ENCODE data around the gene TRMT10C. TPM values are rescaled to one million over a fixed set of nuclear protein-coding genes. Genes with fewer than 3 reads are reported as not detected.
"Not testable (repeated sequence)": the region's sequence is repeated elsewhere in the genome, so short reads cannot be mapped to it uniquely, and the experiment has no call there.

TRMT10C gene
- 10 to 100 TPM; 27.3 to 38.8 (median 34.1) TPM for polyA plus RNA-seq (ENCODE audit: insufficient read length in 4 of 4)

DNA sequence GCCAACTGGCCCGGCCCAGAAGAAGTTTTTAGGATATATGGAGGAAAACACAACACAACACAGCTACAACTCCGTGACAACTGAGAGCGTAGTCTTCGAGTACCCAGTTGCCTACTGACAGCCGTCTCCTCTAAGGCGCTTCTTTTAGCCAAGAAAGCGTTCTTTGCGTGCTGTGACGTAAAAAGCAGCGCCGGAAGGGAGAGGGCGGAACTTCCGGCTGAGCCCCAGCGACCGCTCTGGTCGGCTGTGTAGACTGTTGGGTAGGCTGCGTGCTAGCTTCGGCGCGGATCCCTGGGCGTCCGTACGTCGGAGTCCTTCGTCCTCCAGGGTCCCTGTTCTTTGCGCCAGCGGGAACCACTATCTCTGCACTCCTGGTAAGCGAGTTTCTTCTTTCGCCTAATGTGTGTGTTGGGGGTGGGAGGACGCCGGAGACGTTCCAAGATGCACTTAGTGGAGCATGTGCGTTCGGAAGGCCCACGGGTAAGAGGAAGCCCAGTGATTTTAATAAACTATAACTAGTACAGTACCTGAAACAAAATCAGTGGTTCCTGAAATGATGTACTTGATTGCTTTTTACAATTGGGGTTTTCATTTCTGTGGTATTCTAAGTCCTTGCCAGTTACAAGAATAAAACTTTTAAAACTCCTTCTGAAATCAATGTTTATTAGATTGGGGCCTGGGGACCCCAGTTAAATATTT lies at the start of gene TRMT10C:
TSS of gene TRMT10C (plus strand) at position 239 of the 699 bp plus-strand sequence. CDS start 2,914 bp downstream, outside the sequence.
- DNase-seq (ENCODE audit: low read depth in 4 of 4, low spot score in 2 of 4), result peak; percentile 83 to 92 (median 90)

DNA sequence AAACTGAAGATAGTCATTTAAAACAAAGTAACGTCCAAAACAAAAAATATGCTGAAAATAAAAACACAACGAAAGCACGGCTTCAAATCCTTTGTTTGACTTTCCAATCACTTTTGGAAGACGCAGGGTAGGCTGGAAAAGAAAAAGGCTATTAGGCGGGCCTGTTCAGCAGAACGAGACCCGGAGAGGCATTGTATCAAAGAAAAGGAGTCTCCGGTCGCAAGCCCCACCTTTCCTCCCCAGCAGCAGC lies 49.3 kb upstream of the TRMT10C start:
- peak in 3 of 4 donors; percentile 50 to 84 (median 63) for DNase-seq (ENCODE audit: low read depth in 4 of 4, low spot score in 2 of 4)

DNA sequence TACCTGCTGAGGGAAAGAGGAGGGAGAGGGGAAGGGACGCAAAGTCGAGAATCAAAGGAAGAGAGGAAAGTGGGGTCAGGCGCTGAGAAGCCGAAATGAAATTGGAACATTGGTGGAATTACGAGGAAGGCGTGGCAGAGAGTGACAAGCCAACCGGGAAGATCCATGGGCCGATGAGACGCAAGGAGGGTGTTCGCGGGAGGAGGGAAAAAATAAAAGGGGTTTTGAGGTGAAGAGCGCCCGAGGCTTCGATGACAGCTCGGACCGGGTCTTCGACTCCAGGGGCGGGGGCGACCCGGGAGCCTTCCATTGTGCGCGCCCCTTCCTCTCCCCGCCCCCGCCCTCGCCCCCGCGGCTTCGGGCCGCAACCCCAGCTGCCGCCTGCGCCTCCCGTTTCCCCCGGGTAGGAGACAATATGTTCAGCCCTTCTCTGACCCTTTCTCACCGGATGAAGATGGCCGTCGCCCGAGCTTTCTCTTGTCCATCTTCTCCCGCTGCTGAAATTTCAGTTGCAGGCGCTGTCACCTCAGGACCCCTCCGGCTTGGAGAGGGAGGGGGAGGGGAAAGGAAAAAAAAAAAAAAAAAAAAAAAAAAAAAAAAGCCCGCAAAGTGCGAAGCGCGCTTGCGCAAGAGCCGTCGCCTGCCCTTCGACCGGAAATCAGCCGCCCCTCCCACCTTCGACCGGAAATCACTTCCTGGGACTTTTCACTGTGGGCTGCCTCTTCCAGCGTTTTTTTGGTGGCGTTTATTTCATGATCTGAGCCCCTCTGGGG lies 48.8 kb upstream of the TRMT10C start, which contains the start of gene SENP7:
TSS of gene SENP7 (minus strand) at position 567 of the 773 bp plus-strand sequence. CDS start at position 485, 82 bp downstream.
- peak; percentile 79 to 92 (median 84) for DNase-seq (ENCODE audit: low read depth in 4 of 4, low spot score in 2 of 4)

DNA sequence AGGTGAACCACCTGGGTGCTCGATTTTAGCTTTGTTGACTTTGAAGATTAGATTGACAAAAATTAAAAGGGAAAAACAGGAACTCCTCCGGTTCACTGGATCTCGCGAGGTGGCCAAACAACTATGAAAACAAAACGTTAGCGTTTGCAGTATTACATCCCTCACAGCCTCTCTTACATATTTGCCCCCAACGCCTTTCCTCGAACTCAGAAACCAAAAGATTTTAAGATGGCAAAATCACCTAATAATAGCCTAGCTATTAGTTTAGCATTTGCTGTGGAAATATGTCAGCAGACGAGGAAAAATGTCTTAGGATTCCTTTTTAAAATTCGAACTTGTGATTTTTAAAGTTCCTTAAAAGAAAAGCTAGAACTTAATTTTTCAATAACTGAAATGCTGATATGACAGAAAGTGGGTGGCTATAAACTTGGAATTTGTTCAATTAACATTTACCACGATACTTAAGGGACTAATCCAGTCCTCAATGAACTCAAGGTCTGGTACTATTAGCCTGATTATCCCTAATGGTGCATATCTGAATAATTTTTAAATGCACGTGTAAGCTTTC lies 48.2 kb upstream of the TRMT10C start:
- DNase-seq (ENCODE audit: low read depth in 4 of 4, low spot score in 2 of 4), result no peak

GRCh38 chr3:101518421-101518871 lies 43.2 kb upstream of the TRMT10C start:
- no peak for DNase-seq (ENCODE audit: low read depth in 4 of 4, low spot score in 2 of 4)

- DNase-seq (ENCODE audit: low read depth in 4 of 4, low spot score in 2 of 4), result no peak
Measured at GRCh38 chr3:101519685-101520365, 41.8 kb upstream of the TRMT10C start.

DNA sequence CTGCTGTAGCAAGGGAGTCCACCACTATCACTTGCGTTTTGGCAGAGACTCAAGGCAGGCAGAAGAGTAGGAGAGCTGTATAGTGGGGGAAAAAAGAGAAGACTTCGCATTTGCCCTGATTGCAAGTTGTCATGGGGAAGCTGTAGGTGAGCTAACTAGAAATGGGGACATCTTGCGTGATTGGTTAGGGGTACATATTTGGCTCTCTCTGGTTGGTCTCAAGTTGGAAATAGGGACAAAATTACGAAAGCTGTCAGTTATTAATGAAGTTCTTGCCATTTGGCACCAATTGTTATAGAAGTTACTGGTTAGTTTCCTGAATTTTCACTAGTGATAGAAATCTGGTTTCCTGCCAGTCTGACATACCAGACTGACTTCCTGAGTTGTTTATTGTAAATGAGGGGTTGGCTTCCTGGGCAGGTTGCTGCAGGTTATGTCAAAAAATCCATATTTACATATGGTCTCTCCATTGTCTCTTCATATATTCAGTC lies 40.4 kb upstream of the TRMT10C start:
- DNase-seq (ENCODE audit: low read depth in 4 of 4, low spot score in 2 of 4), result no peak

GRCh38 chr3:101527441-101527840 lies 34.2 kb upstream of the TRMT10C start:
- DNase-seq (ENCODE audit: low read depth in 4 of 4, low spot score in 2 of 4), result no peak

GRCh38 chr3:101527906-101528305 lies 33.8 kb upstream of the TRMT10C start:
- no peak for DNase-seq (ENCODE audit: low read depth in 4 of 4, low spot score in 2 of 4)

DNA sequence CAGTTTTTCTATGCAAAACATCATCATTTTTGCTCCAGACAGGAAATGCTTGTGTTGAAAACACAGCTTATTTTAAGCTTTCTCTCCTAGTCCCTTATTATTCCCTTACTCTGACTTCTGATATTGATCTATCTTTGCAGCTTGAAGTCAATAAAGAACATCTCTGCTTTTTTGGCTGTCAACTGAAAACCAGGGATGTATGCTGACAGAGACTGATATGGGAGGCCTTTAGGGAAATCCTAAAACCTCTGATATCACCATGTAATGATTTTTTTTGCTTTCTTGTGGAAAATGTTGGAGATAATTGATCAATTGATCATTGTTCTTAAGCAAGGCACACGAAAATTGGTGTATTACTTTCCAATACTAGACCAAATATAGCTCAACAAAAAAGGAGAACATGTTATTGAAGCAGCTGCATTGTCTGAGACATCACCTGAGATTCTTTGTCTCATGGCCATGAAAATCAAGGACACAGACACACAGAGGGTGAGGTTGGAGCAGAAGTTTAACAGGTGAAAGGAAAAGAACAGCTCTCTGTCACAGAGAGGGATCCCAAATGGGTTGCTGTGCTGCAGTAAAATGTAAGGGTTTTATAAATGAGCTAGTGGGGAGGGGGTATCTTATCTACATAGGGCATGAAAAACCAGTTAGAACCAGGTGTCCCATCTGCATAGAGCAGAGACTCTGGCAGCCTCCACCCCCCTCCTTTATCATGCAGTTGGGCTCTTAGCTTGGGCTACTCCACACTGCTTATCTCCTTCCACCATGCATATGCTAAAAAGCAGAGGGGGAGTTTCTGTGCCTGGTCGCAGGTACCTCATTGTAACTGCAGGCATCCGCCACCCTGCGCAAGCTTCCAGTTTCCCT lies 31.6 kb upstream of the TRMT10C start:
- no peak for DNase-seq (ENCODE audit: low read depth in 4 of 4, low spot score in 2 of 4)

- no peak for DNase-seq (ENCODE audit: low read depth in 4 of 4, low spot score in 2 of 4)
Measured at GRCh38 chr3:101530686-101531047, 31.0 kb upstream of the TRMT10C start.

DNA sequence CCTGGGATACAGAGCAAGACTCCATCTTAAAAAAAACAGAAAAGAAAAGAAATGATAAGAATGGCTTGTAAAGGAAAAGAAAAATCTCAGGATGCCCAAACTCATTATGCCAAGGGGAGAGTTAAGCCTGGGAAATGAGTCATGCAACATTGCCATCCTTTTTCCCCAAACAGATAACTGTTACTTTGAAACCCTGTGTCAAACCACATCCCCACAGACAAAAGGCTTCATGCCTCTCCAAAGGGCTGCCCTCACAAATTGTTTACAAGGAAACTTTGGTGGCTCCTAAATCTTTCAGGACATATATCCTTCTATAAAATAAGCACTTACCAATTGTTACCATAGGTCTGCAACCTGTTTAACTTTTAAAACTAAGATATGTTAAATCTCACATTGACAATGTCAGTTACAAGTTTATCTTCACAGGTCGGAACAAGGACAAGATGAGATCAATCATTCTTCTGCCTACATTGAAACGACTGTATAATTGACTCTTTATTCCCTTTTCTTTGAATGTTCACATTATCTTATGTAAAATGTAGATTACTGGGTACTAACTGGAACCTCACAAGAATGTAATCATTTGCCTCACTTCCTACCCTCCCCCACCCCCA lies 30.1 kb upstream of the TRMT10C start:
- DNase-seq (ENCODE audit: low read depth in 4 of 4, low spot score in 2 of 4), result no peak

DNA sequence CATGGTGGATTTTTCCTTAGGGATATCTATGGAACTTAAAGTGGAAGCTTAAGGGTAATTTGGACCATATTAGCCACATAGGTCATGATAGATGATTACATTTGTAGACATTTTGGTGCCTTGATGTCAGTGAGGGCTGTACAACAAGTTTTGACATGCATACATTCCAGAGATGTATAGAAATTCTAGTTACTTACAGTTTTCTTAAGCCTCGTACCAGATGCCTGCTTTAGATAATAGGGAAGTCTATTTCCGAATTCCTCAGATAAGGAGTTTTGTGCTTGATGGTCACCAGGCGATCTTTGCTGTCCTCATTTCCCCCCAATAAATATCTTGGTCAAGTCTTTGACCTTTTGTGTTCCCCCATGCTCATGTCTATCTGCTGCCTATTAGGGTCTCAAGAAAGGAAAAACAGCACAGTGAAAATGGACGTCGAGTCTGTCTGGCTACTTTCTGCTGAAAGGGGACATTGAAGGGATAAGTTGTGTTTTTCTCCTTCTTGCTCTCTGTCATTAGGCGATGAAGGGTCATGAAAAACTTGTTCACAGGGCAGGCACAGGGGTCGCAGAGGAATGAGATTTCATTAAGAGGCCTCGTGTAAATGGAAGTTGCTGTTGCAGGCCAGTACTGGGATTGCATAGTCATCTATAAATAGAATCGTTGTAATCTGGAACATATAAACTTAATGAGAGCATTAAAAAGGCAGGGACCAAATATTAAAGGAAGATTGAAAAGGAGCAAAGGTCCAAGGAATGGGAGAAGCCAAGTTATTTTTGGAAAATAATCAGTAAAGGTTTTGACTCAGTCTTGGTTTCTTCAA lies 28.7 kb upstream of the TRMT10C start:
- DNase-seq (ENCODE audit: low read depth in 4 of 4, low spot score in 2 of 4), result no peak

DNA sequence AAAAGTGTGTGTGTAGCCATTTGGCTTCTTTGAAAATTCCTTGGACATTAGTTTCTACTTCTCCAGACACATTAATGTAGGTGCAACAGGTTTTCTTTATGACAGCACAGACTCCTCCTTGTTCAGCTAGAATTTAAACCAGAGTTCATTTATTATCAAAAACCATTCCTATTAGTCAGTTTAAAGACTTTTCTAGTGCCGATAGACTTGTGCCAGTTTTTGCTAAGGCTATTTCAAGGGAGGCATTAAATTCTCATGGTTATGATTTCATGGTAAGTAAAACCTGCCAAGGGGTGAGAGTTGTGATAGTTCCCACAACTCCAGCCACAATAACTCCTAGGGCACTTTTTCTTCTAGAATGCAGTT lies 28.1 kb upstream of the TRMT10C start:
- DNase-seq (ENCODE audit: low read depth in 4 of 4, low spot score in 2 of 4), result no peak

DNA sequence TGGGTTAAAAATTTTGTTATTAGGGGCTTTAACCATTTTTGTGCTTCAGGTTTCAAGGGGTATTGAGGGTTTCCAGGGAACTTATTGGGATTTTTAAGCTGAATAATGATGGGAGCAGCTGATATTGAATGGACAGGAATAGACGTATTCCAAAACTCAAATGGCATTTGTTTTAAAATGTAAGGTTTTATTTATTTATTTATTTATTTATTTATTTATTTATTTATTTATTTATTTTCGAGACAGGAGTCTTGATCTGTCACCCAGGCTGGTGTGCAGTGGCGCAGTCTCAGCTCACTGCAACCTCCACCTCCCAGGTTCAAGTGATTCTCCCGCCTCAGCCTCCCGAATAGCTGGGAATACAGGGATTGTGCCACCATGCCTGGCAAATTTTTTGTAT lies 26.4 kb upstream of the TRMT10C start:
- no peak for DNase-seq (ENCODE audit: low read depth in 4 of 4, low spot score in 2 of 4)

DNA sequence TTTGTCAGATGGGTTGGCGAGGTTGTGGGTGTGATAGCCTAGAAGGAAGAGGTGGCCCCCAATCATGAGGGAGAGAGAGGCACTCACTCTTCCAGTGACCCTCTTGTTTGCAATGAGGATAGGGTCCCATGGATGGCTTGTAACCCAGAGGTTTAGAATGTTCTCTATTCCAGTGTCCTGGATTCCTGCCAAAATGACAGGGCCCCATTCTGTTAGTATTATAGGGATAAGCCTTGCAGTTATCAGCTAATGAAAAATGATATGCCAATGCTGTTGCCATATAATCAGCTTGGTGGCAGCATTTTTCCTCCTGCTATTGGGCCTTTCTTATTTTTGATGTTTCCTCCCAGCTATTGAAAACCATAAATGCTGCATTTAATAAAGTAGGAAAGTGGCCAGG lies 25.4 kb upstream of the TRMT10C start:
- no peak for DNase-seq (ENCODE audit: low read depth in 4 of 4, low spot score in 2 of 4)

DNA sequence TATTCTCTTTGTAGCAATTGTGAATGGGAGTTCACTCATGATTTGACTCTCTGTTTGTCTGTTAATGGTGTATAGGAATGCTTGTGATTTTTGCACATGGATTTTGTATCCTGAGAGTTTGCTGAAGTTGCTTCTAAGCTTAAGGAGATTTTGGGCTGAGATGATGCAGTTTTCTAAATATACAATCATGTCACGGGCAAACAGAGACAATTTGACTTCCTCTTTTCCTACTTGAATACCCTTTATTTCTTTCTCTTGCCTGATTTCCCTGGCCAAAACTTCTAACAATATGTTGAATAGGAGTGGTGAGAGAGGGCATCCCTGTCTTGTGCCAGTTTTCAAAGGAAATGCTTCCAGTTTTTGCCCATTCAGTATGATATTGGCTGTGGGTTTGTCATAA lies 24.7 kb upstream of the TRMT10C start:
- DNase-seq (ENCODE audit: low read depth in 4 of 4, low spot score in 2 of 4), result not testable (repeated sequence)

DNA sequence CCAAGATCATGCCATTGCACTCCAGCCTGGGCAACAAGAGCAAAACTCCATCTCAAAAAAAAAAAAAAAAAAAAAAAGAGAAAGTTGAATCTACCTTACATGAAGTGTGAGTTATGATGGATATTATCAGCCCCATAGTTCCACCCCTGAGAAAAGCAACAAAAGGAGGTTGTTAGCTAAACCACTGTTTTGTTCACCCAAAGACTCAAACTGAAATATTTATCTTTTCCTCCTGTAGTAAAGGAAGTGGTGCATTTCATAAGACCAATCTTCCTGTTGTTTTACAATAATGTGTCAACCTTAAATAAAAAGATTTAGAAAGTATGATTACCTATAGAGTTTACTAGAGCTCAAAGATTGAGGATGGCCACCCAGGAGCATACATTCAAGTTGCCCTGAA lies 18.7 kb upstream of the TRMT10C start:
- no peak for DNase-seq (ENCODE audit: low read depth in 4 of 4, low spot score in 2 of 4)
